SK-N-SH treated with all-trans-retinoic acid at 6 μM for 48 hours (cell line): Measurements from ENCODE around the gene PMVK.

ENCODE experiments used
- ARNTL ChIP-seq: fragments of 450-650 bp; formaldehyde crosslinking; IDR thresholded peaks from 2 replicates; pipeline ENCODE4 v1.5.0; 2020; ENCODE audit warnings: low read depth, mild to moderate bottlenecking, moderate library complexity, borderline replicate concordance
- CSDC2 ChIP-seq: fragments of 250-450 bp; sonication (Bioruptor Pico); IDR thresholded peaks from 2 replicates; pipeline ENCODE4 v1.5.0; 2020; ENCODE audit warnings: mild to moderate bottlenecking, moderate library complexity
- CSRNP3 ChIP-seq: fragments of 250-450 bp; sonication (Bioruptor Pico); IDR thresholded peaks from 2 replicates; pipeline ENCODE4 v1.5.1; 2021; ENCODE audit warnings: mild to moderate bottlenecking, moderate library complexity
- PATZ1 ChIP-seq: fragments of 250-450 bp; sonication (Bioruptor Pico); IDR thresholded peaks from 2 replicates; pipeline ENCODE4 v1.8.0; 2020; ENCODE audit warnings: mild to moderate bottlenecking, moderate library complexity, borderline replicate concordance
- POU6F1 ChIP-seq: fragments of 250-450 bp; sonication (Bioruptor Pico); IDR thresholded peaks from 2 replicates; pipeline ENCODE4 v1.8.0; 2021; ENCODE audit warnings: low read depth, mild to moderate bottlenecking, moderate library complexity, borderline replicate concordance
- PPARA ChIP-seq: fragments of 250-450 bp; sonication (Bioruptor Pico); IDR thresholded peaks from 2 replicates; pipeline ENCODE4 v1.5.0; 2020; ENCODE audit warnings: mild to moderate bottlenecking, borderline replicate concordance
- RARB ChIP-seq: fragments of 250-450 bp; sonication (Bioruptor Pico); IDR thresholded peaks from 2 replicates; pipeline ENCODE4 v1.8.0; 2021; ENCODE audit warnings: mild to moderate bottlenecking, moderate library complexity
- TCF4 ChIP-seq: fragments of 250-450 bp; sonication (Bioruptor Pico); IDR thresholded peaks from 2 replicates; pipeline ENCODE4 v1.8.0; 2021; ENCODE audit warnings: mild to moderate bottlenecking, moderate library complexity, borderline replicate concordance
- ZFP3 ChIP-seq: fragments of 250-450 bp; sonication (Bioruptor Pico); IDR thresholded peaks from 2 replicates; pipeline ENCODE4 v1.5.0; 2020; ENCODE audit warnings: mild to moderate bottlenecking, moderate library complexity
- ZNF565 ChIP-seq: fragments of 450-650 bp; formaldehyde crosslinking; conservative IDR thresholded peaks from 2 replicates; pipeline ENCODE4 v1.5.0; 2020; ENCODE audit warnings: low read depth, mild to moderate bottlenecking, moderate library complexity
- ZNF70 ChIP-seq: fragments of 450-650 bp; formaldehyde crosslinking; IDR thresholded peaks from 2 replicates; pipeline ENCODE4 v1.5.0; 2020; ENCODE audit warnings: mild to moderate bottlenecking, moderate library complexity
- ZNF8 ChIP-seq: fragments of 450-650 bp; formaldehyde crosslinking; IDR thresholded peaks from 2 replicates; pipeline ENCODE4 v1.5.0; 2020; ENCODE audit warnings: mild to moderate bottlenecking, moderate library complexity
- TF ChIP-seq, protein P1 (sequence below): fragments of 250-450 bp; sonication (Bioruptor Pico); IDR thresholded peaks from 2 replicates; pipeline ENCODE4 v1.5.0; 2020; ENCODE audit warnings: mild to moderate bottlenecking, moderate library complexity

DNA sequence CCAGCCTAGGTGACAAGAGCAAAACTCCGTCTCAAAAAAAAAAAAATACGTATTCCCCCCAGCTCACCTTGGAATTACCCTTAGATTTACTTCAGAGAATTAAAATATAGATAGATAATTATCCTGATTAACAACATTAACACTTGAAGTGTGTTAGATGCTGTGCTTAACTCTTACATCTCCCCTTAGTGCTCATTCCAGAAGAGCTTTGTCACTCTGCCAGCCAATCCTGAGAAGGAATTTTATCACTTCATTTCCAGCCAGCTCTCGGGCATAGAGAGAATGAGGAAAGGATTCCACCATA is 35.6 kb upstream of the PMVK start:
- no peak for TF ChIP-seq PATZ1
- no peak for TF ChIP-seq CSDC2
- no peak for TF ChIP-seq RARB
- no peak for TF ChIP-seq ZFP3 (CRISPR knock-in tag)
- no peak for TF ChIP-seq ZNF70 (CRISPR knock-in tag)
- TF ChIP-seq, protein P1, sequence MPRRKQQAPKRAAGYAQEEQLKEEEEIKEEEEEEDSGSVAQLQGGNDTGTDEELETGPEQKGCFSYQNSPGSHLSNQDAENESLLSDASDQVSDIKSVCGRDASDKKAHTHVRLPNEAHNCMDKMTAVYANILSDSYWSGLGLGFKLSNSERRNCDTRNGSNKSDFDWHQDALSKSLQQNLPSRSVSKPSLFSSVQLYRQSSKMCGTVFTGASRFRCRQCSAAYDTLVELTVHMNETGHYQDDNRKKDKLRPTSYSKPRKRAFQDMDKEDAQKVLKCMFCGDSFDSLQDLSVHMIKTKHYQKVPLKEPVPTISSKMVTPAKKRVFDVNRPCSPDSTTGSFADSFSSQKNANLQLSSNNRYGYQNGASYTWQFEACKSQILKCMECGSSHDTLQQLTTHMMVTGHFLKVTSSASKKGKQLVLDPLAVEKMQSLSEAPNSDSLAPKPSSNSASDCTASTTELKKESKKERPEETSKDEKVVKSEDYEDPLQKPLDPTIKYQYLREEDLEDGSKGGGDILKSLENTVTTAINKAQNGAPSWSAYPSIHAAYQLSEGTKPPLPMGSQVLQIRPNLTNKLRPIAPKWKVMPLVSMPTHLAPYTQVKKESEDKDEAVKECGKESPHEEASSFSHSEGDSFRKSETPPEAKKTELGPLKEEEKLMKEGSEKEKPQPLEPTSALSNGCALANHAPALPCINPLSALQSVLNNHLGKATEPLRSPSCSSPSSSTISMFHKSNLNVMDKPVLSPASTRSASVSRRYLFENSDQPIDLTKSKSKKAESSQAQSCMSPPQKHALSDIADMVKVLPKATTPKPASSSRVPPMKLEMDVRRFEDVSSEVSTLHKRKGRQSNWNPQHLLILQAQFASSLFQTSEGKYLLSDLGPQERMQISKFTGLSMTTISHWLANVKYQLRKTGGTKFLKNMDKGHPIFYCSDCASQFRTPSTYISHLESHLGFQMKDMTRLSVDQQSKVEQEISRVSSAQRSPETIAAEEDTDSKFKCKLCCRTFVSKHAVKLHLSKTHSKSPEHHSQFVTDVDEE: no peak
- TF ChIP-seq CSRNP3 (CRISPR knock-in tag): no peak
- TF ChIP-seq POU6F1 (CRISPR knock-in tag): no peak
- TF ChIP-seq TCF4: no peak
- TF ChIP-seq ZNF565 (CRISPR knock-in tag): no peak
- no peak for TF ChIP-seq ZNF8
- TF ChIP-seq PPARA: no peak
- TF ChIP-seq ARNTL (CRISPR knock-in tag): no peak
